Chondrocyte (in vitro differentiated cells): ENCODE data around the gene MRPL42. TPM values are rescaled to one million over a fixed set of nuclear protein-coding genes. Genes with fewer than 3 reads are reported as not detected.

Experiments used
- DNase-seq: peaks from one replicate; pipeline ENCODE4 v3.0.0; 2021; ENCODE audit warnings: mixed read lengths, low spot score
- H3K27ac Mint-ChIP-seq: one replicate; pipeline ENCODE4 v1.8.0; 2021; ENCODE audit warnings: mild to moderate bottlenecking, moderate library complexity, mixed read lengths; ENCODE audit not compliant: unreplicated experiment
- H3K27me3 Mint-ChIP-seq: 2 replicates; pipeline ENCODE4 v1.8.0; 2021; ENCODE audit warnings: low read depth, mixed read lengths
- H3K36me3 Mint-ChIP-seq: 2 replicates; pipeline ENCODE4 v1.8.0; 2021; ENCODE audit warnings: low read depth, mixed read lengths
- H3K4me1 Mint-ChIP-seq: 2 replicates; pipeline ENCODE4 v1.8.0; 2021; ENCODE audit warnings: low read depth, mild to moderate bottlenecking, mixed read lengths
- H3K4me3 Mint-ChIP-seq: one replicate; pipeline ENCODE4 v1.8.0; 2021; ENCODE audit warnings: mild to moderate bottlenecking, moderate library complexity, mixed read lengths; ENCODE audit not compliant: unreplicated experiment
- H3K9me3 Mint-ChIP-seq: 2 replicates; pipeline ENCODE4 v1.8.0; 2021; ENCODE audit warnings: low read depth, mixed read lengths
- CTCF ChIP-seq: fragments of 200-600 bp; sonication (generic); IDR thresholded peaks from 2 replicates; pipeline ENCODE4 v1.5.0; 2021; ENCODE audit warnings: antibody characterized with exemption, mild to moderate bottlenecking, moderate library complexity
- total RNA-seq: library from RNA; stranded (reverse); gene quantifications from 3 replicates; pipeline ENCODE4 v1.2.1, GENCODE V29; 2021

MRPL42 gene
- total RNA-seq, 1 donor from 2014 or later, result 41.4 TPM

GRCh38 chr12:93468008-93468371 is 676 bp downstream of the MRPL42 start:
- no peak for TF ChIP-seq CTCF
- Mint-ChIP-seq H3K4me3 (peak overlapping the region; percentile 84), H3K27me3 (no peaks in the 10 kb centered on the region), H3K36me3 (peaks cover 6% of the 10 kb centered on the region), H3K9me3 (no peaks in the 10 kb centered on the region), H3K27ac (peak overlapping the region; percentile 89), H3K4me1 (peaks cover 28% of the 10 kb centered on the region)
- DNase-seq, result no peak

- Mint-ChIP-seq H3K9me3 (no peaks in the 10 kb centered on the region), H3K36me3 (peaks cover 6% of the 10 kb centered on the region), H3K4me1 (peaks cover 28% of the 10 kb centered on the region), H3K4me3 (no peak overlapping the region), H3K27me3 (no peaks in the 10 kb centered on the region), H3K27ac (no peak overlapping the region)
- no peak for DNase-seq
- TF ChIP-seq CTCF, result no peak
Measured at GRCh38 chr12:93469386-93469785, 2.1 kb downstream of the MRPL42 start.

- no peaks in the 10 kb centered on the region for H3K9me3 Mint-ChIP-seq
- peaks cover 5% of the 10 kb centered on the region for H3K36me3 Mint-ChIP-seq
Measured at GRCh38 chr12:93476555-93476954, 9.2 kb downstream of the MRPL42 start.

GRCh38 chr12:93482721-93483120 is 15.4 kb downstream of the MRPL42 start:
- DNase-seq, result no peak
- H3K27ac Mint-ChIP-seq, result no peak overlapping the region
- TF ChIP-seq CTCF, result no peak
- no peaks in the 10 kb centered on the region for H3K9me3 Mint-ChIP-seq
- H3K27me3 Mint-ChIP-seq, result no peaks in the 10 kb centered on the region
- no peaks in the 10 kb centered on the region for H3K4me1 Mint-ChIP-seq
- no peak overlapping the region for H3K4me3 Mint-ChIP-seq
- H3K36me3 Mint-ChIP-seq, result peaks cover 17% of the 10 kb centered on the region

More at GRCh38 chr12:93476555-93476954, 9.2 kb downstream of the MRPL42 start:
- TF ChIP-seq CTCF, result no peak
- Mint-ChIP-seq H3K4me3 (no peak overlapping the region), H3K27me3 (no peaks in the 10 kb centered on the region), H3K4me1 (no peaks in the 10 kb centered on the region), H3K27ac (no peak overlapping the region)
- DNase-seq, result no peak

- no peak for DNase-seq
- no peak for TF ChIP-seq CTCF
Measured at GRCh38 chr12:93483151-93483807, 16.0 kb downstream of the MRPL42 start.

More at GRCh38 chr12:93483151-93483807, 16.0 kb downstream of the MRPL42 start:
- no peak overlapping the region for H3K27ac Mint-ChIP-seq
- H3K9me3 Mint-ChIP-seq, result no peaks in the 10 kb centered on the region
- H3K4me1 Mint-ChIP-seq, result no peaks in the 10 kb centered on the region
- H3K4me3 Mint-ChIP-seq, result no peak overlapping the region
- peaks cover 18% of the 10 kb centered on the region for H3K36me3 Mint-ChIP-seq
- H3K27me3 Mint-ChIP-seq, result no peaks in the 10 kb centered on the region
